Measurements from ENCODE around the gene PSMB4.

DNA sequence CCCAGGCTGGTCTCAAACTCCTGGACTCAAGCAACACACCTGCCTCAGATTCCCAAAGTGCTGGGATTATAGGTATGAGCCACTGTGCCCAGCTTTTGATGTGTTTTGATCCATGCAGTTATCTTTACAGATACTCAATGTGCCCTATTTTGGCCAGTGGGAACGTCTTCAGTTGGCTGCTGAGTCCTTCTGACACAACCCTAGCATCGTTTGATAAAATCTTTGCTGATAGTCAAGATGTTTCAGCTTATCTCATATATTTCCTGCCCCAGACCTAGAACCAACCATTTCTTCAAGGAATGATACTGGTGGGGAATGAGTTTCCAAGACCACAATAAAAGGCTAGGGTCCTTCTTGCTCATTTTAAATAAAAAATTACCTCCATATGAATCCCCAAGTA lies 48.3 kb downstream of the PSMB4 start:
- TF ChIP-seq, protein P1, sequence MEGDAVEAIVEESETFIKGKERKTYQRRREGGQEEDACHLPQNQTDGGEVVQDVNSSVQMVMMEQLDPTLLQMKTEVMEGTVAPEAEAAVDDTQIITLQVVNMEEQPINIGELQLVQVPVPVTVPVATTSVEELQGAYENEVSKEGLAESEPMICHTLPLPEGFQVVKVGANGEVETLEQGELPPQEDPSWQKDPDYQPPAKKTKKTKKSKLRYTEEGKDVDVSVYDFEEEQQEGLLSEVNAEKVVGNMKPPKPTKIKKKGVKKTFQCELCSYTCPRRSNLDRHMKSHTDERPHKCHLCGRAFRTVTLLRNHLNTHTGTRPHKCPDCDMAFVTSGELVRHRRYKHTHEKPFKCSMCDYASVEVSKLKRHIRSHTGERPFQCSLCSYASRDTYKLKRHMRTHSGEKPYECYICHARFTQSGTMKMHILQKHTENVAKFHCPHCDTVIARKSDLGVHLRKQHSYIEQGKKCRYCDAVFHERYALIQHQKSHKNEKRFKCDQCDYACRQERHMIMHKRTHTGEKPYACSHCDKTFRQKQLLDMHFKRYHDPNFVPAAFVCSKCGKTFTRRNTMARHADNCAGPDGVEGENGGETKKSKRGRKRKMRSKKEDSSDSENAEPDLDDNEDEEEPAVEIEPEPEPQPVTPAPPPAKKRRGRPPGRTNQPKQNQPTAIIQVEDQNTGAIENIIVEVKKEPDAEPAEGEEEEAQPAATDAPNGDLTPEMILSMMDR (IDR thresholded peaks at IDR 0.05 in 4 of 5, conservative IDR thresholded peaks at IDR 0.05 in 1 of 5) = no peak
- no peak for TF ChIP-seq POLR2A (IDR thresholded peaks at IDR 0.05)

All from gastrocnemius medialis (tissue), 4 donors.